ENCODE data around the gene KCNAB1.

The KCNAB1 gene

DNA sequence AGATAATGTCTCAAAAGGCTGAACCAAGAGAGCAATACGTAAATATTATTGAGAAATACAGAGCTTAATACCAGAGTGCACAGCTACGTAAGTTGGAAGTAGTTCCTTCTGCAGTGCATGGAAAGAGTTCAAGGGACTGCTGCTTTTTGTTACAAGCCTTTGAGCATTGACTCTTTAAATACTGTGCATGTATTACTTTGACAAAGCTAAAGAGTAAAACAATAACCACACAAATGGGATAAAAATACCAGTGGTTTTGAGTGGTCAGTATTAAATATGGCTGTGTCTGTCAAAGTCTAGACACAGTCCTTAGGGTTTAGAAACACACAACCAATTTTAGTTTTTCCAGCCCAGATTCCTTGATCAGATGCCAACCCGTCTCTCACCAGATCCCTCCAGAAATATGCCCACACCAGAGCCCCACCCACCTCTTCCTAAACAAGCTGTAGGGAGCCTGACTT lies 372.5 kb downstream of the KCNAB1 start:
- TF ChIP-seq, protein P1, sequence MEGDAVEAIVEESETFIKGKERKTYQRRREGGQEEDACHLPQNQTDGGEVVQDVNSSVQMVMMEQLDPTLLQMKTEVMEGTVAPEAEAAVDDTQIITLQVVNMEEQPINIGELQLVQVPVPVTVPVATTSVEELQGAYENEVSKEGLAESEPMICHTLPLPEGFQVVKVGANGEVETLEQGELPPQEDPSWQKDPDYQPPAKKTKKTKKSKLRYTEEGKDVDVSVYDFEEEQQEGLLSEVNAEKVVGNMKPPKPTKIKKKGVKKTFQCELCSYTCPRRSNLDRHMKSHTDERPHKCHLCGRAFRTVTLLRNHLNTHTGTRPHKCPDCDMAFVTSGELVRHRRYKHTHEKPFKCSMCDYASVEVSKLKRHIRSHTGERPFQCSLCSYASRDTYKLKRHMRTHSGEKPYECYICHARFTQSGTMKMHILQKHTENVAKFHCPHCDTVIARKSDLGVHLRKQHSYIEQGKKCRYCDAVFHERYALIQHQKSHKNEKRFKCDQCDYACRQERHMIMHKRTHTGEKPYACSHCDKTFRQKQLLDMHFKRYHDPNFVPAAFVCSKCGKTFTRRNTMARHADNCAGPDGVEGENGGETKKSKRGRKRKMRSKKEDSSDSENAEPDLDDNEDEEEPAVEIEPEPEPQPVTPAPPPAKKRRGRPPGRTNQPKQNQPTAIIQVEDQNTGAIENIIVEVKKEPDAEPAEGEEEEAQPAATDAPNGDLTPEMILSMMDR (IDR thresholded peaks at IDR 0.05; ENCODE audit: control insufficient read depth, extremely low read depth, insufficient read depth) = no peak
- no peak overlapping the region for H3K4me3 ChIP-seq (ENCODE audit: low read depth, low read length)
- no peak for DNase-seq (ENCODE audit: low read depth)

DNA sequence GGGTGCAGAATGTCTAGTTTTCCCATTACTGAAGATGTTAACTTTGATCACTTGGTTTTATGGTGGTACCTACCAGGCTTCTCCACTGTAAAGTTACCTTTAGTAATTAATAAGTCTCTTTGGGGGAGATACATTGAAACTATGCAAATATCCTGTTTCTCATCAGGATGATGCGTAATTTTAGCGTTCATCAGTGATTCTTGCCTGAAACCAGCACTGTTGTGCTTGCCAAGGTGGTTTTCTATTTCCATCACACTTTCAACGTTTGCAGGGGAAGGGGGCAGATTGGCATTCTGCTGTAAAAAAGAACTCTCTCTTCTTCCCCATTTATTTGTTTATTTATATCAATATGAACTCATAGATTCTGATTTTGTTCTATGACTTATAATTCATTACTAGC lies 373.5 kb downstream of the KCNAB1 start:
- DNase-seq (ENCODE audit: low read depth) = no peak
- no peak overlapping the region for H3K4me3 ChIP-seq (ENCODE audit: low read depth, low read length)
- TF ChIP-seq, protein P1 (IDR thresholded peaks at IDR 0.05; ENCODE audit: control insufficient read depth, extremely low read depth, insufficient read depth) = no peak

DNA sequence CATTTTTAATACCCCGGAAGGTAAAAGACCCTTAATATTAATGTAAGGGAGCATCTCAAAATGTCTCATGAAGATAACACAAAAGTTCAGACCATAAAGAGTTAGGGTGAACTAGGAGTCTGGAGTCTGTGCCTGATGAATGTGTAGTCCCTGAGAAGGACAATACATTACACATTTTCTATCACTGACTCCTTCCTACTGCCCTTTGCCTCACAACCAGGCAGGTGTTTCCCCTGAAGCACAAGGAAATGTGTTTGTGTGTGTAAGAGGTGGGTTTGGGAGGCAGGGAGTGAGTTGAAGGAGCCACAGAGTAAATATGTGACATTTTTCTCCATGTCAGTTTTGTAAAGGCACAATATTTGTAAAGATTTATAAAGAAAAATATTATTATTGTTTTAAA lies 375.4 kb downstream of the KCNAB1 start:
- H3K4me3 ChIP-seq (ENCODE audit: low read depth, low read length) = no peak overlapping the region
- DNase-seq (ENCODE audit: low read depth) = no peak
- TF ChIP-seq, protein P1 (IDR thresholded peaks at IDR 0.05; ENCODE audit: control insufficient read depth, extremely low read depth, insufficient read depth) = no peak

DNA sequence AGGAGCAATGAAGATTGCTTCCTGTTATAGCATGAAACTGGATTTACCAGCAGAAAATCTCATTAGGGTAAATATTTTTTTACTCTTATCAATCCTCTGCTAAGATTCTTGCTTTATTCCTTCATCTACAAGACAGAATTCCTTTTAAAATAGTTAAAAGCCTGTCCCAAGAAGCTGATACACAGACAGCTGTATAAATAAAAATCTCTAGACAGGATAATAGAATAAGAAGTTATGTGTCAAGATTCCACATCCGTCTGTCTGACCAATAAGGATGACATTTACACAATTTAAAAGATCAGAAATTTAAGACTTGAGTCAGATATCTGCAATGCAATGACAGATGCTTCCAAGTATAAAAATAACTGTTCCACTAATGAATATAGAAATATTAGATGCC lies 376.9 kb downstream of the KCNAB1 start:
- no peak overlapping the region for H3K4me3 ChIP-seq (ENCODE audit: low read depth, low read length)
- no peak for DNase-seq (ENCODE audit: low read depth)
- TF ChIP-seq, protein P1 (IDR thresholded peaks at IDR 0.05; ENCODE audit: control insufficient read depth, extremely low read depth, insufficient read depth) = no peak

DNA sequence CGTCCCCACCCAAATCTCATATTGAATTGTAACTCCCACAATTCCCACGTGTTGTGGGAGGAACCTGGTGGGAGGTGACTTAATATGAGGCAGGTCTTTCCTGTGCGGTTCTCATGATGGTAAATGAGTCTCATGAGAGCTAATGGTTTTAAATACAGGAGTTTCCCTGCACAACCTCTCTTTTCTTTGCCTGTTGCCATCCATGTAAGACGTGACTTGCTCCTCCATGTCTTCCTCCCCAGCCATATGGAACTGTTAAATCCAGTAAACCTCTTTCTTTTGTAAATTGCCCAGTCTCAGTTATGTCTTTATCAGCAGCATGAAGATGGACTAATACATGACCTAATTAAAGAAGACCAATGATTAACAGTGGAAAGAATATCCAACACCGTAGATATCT lies 377.9 kb downstream of the KCNAB1 start:
- no peak for DNase-seq (ENCODE audit: low read depth)
- no peak overlapping the region for H3K4me3 ChIP-seq (ENCODE audit: low read depth, low read length)
- TF ChIP-seq, protein P1 (IDR thresholded peaks at IDR 0.05; ENCODE audit: control insufficient read depth, extremely low read depth, insufficient read depth) = no peak

DNA sequence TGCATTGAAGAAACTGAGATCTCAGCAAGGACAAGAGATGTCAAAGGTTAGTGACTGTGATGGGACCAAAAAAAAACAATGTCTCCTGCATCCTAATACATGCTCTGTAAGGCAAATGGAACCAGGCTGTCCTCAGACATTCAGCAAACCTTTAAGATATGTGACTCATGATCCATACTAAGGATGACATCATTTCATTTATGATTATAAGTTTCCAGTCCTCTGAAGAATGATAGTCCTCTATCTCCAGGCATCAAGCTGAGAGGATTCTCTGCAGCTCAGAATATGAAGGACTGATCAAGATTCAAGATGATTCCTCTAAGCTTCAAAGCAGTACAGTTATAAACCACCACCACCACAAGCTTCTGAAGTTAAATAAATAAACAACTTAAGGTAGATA lies 386.9 kb downstream of the KCNAB1 start:
- no peak for DNase-seq (ENCODE audit: low read depth)
- TF ChIP-seq, protein P1 (IDR thresholded peaks at IDR 0.05; ENCODE audit: control insufficient read depth, extremely low read depth, insufficient read depth) = no peak
- no peak overlapping the region for H3K4me3 ChIP-seq (ENCODE audit: low read depth, low read length)
